ENCODE measurements around the gene TMEM212.
"Not testable (repeated sequence)": the region's sequence is repeated elsewhere in the genome, so short reads cannot be mapped to it uniquely, and the experiment has no call there.

Gene TMEM212

DNA sequence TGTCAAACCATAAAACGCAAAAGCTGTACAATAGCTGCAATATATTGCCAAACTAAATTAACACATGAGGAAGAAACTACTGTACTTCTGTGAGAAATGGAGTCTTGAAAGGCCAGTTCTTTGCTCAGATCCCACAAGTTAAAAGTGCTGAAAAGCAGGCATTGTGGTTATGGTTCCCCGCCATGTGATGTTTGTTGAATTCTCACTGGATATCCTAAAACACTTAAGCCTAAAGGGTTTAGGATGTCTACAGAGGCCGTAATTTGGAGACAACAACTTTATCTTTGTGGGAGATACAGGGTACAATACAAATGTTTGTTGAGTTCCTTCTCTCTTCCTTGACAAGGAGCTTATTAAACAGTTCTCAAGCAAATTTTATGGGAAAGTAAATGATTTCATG is 53.2 kb downstream of the TMEM212 start:
- H3K27ac ChIP-seq = no peak overlapping the region
- H3K9ac ChIP-seq = no peak overlapping the region
- H3K4me3 ChIP-seq = no peak overlapping the region
- no peaks in the 10 kb centered on the region for H4K20me1 ChIP-seq
- no peaks in the 10 kb centered on the region for H3K36me3 ChIP-seq
- no peaks in the 10 kb centered on the region for H3K4me1 ChIP-seq
- no peaks in the 10 kb centered on the region for H3K9me3 ChIP-seq
- H3K27me3 ChIP-seq = no peaks in the 10 kb centered on the region
- no peak for TF ChIP-seq Cebpa-rat (IDR thresholded peaks at IDR 0.05)
- H3K4me2 ChIP-seq = no peak overlapping the region

DNA sequence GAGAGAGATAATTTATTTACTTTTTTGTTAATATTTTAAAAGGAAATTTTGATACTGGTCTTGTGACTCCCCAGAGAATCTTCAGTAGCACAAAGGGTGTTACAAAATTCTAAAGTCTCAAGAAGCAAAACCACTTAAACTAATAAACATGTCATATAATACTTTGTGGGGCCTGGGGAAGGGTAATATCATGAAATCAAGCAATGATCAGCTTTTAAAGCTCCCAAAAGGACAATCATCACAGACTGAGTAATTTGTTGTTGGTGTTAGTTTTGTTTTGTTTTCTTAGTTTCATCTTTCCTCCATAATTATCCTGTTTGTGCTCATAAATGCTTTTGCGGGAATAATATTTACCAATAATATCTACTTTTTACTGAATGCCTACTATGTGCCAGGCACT is 55.0 kb downstream of the TMEM212 start:
- no peaks in the 10 kb centered on the region for H3K4me1 ChIP-seq
- H3K36me3 ChIP-seq = no peaks in the 10 kb centered on the region
- no peak overlapping the region for H3K4me2 ChIP-seq
- H3K27me3 ChIP-seq = no peaks in the 10 kb centered on the region
- no peaks in the 10 kb centered on the region for H3K9me3 ChIP-seq
- H3K9ac ChIP-seq = no peak overlapping the region
- TF ChIP-seq Cebpa-rat (IDR thresholded peaks at IDR 0.05) = no peak
- no peaks in the 10 kb centered on the region for H4K20me1 ChIP-seq
- no peak overlapping the region for H3K27ac ChIP-seq
- H3K4me3 ChIP-seq = no peak overlapping the region

DNA sequence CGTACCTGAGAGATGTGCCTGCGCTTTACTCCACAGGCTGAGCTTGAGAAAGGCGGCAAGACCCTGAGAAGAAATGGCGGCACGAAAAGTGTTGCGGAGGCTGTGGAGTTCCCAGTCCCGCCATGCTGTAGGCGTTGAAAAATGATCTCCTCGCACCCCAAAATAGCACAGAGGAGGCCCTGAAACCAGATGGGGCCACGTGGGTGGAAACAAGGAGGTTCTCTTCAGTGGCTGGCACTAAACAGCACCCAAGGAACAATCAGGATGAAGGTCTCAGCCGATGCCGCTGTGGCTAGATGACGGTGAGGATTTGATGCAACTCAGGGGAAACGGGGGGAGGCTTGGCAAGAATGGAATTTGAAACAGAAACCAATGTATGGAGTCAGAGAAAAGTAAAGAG is 57.3 kb downstream of the TMEM212 start:
- Histone ChIP-seq H3K36me3 (no peaks in the 10 kb centered on the region), H3K4me2 (no peak overlapping the region), H3K9me3 (no peaks in the 10 kb centered on the region), H3K27ac (no peak overlapping the region), H4K20me1 (no peaks in the 10 kb centered on the region), H3K4me3 (no peak overlapping the region), H3K4me1 (no peaks in the 10 kb centered on the region), H3K27me3 (no peaks in the 10 kb centered on the region), H3K9ac (no peak overlapping the region)
- no peak for TF ChIP-seq Cebpa-rat (IDR thresholded peaks at IDR 0.05)

DNA sequence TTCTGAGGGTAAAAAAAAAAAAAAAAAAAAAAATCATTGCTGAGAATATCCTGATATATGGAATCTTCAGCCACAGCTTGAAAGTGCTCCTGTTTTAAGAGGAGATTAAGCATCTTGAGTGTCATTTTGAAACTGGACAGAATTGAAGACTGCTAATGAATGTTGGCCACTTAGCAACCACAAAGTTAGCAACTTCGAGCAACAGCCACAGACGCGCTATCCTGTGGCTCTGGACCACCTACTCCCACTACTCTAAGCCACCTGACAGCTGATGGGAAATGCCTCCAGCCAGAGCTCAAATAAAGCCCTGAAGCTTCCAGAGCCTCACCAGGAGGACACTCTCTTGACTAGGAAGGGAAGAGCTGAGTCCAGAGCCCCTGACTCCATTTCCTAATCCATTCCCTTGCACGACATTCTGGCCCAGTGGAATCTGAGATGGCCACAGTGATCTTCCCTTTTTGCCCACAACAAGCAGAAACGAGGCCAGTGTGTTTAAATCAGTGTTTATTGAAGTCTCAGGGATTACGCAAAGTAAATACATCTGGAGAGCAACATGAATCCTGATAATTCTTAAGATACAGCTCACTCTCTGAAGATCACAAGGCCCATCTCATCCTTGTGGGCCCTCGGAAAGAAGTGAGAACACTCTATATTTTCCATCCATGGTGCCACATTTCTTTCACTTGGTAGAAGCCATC is 58.6 kb downstream of the TMEM212 start:
- Histone ChIP-seq H3K4me3 (no peak overlapping the region), H3K4me2 (no peak overlapping the region), H3K36me3 (no peaks in the 10 kb centered on the region), H3K4me1 (no peaks in the 10 kb centered on the region), H4K20me1 (no peaks in the 10 kb centered on the region), H3K27me3 (no peaks in the 10 kb centered on the region), H3K9me3 (no peaks in the 10 kb centered on the region; the same call in 1 of the 2 replicates), H3K27ac (no peak overlapping the region), H3K9ac (no peak overlapping the region)
- no peak for TF ChIP-seq Cebpa-rat (IDR thresholded peaks at IDR 0.05)

DNA sequence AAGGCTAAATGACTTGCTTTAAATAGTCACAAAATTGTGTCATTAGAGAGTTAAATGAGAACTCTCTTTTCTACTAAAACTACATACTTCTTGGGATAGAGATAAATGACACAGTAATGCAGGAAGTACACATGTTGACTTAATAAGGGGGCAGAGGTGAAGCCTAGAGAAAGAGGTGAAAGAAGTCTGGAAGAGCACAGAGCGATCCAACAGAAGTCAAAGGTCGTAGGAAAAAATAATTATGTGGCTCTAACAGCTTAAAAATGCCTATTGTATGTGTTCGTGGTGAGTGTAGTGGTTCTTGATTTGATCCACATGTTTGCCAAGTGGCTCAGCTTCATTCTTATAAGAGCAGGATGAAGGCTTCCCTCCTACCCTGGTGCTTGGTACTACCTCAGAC is 61.7 kb downstream of the TMEM212 start:
- Histone ChIP-seq H3K4me2 (no peak overlapping the region), H3K27me3 (no peaks in the 10 kb centered on the region), H3K9ac (no peak overlapping the region), H3K4me1 (no peaks in the 10 kb centered on the region), H4K20me1 (no peaks in the 10 kb centered on the region), H3K9me3 (peaks cover 10% of the 10 kb centered on the region), H3K36me3 (no peaks in the 10 kb centered on the region), H3K4me3 (no peak overlapping the region), H3K27ac (no peak overlapping the region)
- no peak for TF ChIP-seq Cebpa-rat (IDR thresholded peaks at IDR 0.05)

DNA sequence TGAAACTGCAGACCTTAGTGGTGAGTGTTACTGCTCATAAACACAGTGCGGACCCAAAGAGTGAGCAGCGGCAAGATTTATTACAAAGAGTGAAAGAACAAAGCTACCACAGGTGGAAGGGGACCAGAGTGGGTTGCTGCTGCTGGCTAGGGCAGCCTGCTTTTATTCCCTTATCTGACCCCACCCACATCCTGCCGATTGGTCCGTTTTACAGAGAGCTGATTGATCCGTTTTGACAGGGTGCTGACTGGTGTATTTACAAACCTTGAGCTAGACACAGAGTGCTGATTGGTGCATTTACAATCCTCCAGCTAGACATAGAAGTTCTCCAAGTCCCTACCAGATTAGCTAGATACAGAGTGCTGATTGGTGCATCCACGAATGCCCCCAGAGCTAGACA is 63.4 kb downstream of the TMEM212 start:
- H3K4me1 ChIP-seq, H3K4me3 ChIP-seq, H3K4me2 ChIP-seq, H3K27ac ChIP-seq, H3K36me3 ChIP-seq, H3K27me3 ChIP-seq, H3K9ac ChIP-seq, H4K20me1 ChIP-seq: not testable (repeated sequence)
- H3K9me3 ChIP-seq = peaks cover 17% of the 10 kb centered on the region

DNA sequence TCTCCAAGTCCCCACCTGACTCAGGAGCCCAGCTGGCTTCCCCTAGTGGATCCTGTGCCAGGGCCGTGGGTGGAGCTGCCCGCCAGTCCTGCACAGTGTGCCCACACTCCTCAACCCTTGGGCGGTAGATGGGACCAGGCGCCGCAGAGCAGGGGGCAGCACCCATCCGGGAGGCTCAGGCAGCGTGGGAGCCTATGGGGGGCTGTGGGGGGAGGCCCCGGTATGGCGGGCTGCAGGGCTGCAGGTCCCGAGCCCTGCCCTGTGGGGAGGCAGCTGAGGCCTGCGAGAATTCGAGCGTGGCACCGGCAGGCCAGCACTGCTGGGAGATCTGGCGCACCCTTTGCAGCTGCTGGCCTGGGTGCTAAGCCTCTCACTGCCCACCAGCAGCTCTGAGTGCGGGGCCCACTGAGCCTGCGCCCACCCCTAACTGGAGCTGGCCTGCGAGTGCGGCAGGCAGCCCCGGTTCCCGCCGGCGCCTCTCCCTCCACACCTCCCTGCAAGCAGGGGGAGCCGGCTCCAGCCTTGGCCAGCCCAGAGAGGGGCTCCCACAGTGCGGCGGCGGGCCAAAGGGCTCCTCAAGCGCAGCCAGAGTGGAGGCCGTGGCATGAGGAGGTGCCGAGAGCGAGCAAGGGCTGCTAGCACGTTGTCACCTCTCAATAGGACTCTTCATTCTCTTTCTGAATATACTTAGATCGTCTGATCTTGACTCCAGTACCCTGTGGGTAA is 64.0 kb downstream of the TMEM212 start:
- Histone ChIP-seq H3K27me3 (no peaks in the 10 kb centered on the region), H3K27ac (no peak overlapping the region), H3K9ac (no peak overlapping the region), H4K20me1 (no peaks in the 10 kb centered on the region), H3K4me1 (no peaks in the 10 kb centered on the region), H3K36me3 (no peaks in the 10 kb centered on the region), H3K4me3 (no peak overlapping the region), H3K4me2 (no peak overlapping the region), H3K9me3 (peaks cover 17% of the 10 kb centered on the region)
- no peak for TF ChIP-seq Cebpa-rat (IDR thresholded peaks at IDR 0.05)

DNA sequence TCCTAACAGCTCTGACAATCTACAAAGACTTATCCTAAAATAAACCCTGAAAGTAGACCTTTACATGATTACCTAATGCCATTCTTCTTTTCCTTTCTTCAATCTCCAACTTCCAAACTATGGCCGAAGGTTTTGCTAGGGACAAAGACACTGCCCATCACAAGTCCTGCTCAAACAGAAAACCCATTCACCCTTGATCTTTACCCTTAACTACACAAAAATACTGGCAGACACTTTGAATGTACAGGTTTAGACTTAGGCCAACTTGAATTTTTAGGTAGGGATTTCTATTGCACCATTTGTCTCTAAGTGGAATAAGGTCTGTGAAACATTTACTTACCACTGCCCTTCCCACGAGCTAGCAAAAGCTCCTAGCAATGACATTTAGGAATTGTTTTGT is 64.6 kb downstream of the TMEM212 start:
- Histone ChIP-seq H3K4me3 (no peak overlapping the region), H3K4me1 (no peaks in the 10 kb centered on the region), H4K20me1 (no peaks in the 10 kb centered on the region), H3K27ac (no peak overlapping the region), H3K27me3 (no peaks in the 10 kb centered on the region), H3K36me3 (no peaks in the 10 kb centered on the region), H3K9ac (no peak overlapping the region), H3K9me3 (peaks cover 17% of the 10 kb centered on the region), H3K4me2 (no peak overlapping the region)
- TF ChIP-seq Cebpa-rat (IDR thresholded peaks at IDR 0.05) = no peak

DNA sequence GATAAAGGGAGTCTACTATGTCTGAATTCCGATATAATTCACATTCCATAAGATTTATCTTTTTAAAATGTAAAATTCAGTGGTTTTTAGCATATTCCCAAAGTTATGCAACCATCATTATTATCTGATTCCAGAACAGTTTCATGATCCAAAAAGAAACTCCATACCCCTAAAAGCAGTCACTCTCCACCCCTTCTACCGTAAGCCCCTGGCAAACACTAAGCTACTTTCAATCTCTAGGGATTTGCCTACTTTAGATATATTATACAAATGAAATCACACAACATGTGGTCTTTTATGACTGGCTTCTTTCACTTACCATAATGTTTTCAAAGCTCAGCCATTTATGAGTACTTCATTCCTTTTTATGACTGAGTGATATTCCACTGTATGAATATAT is 65.6 kb downstream of the TMEM212 start:
- H3K36me3 ChIP-seq = no peaks in the 10 kb centered on the region
- H4K20me1 ChIP-seq = no peaks in the 10 kb centered on the region
- peaks cover 17% of the 10 kb centered on the region for H3K9me3 ChIP-seq
- H3K4me1 ChIP-seq = no peaks in the 10 kb centered on the region
- H3K9ac ChIP-seq = no peak overlapping the region
- H3K4me3 ChIP-seq = no peak overlapping the region
- TF ChIP-seq Cebpa-rat (IDR thresholded peaks at IDR 0.05) = no peak
- H3K27me3 ChIP-seq = no peaks in the 10 kb centered on the region
- no peak overlapping the region for H3K27ac ChIP-seq
- no peak overlapping the region for H3K4me2 ChIP-seq
